HG03354 (cell line): ENCODE data around the gene TPRA1.

Experiments
- ATAC-seq: cut with Tn5 transposase; IDR thresholded peaks from one replicate; pipeline ENCODE4 v1.9.1; 2021; ENCODE audit warnings: mild to moderate bottlenecking; ENCODE audit not compliant: unreplicated experiment, poor library complexity, severe bottlenecking

TPRA1 gene

GRCh38 chr3:127597020-127597771, 6.7 kb upstream of the TPRA1 start:
- no peak for ATAC-seq

DNA sequence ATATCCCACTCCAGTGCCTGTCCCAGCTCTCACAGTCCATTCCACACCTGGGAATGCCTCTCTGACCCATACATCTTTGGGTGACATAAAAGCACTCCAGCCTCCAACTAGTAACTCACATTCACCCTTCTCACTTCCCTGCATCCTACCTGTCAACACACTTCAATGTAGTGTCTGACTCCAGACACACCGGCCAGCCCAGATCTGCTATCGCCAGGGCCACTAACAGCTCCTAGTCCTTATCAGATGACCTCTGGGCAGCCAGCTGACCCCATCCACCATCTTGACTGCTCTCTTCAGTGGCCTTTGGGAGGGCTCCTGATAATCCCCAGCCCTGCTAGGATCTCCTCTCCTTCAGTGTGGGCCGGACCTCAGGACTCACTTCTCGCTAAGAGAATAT, 4.8 kb upstream of the TPRA1 start:
- ATAC-seq: no peak

DNA sequence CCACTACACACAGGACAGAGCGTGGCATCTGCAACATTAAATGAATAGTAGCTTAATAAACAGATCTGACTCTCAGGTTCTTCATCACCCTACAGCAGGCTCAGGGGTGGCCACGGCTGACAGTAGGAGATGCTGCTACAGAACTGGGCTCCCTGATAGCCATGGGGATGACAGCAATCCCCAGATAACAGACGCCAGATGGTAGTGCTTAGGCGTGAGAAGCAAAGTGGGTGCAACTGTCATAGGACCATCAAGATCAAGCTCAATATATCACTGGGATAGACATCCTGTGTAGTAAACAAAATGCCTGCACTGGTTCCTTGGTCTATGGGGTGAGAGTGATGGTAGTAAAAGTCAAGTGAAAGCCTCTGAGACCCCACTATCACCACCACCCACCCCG, 2.6 kb upstream of the TPRA1 start:
- no peak for ATAC-seq

- ATAC-seq: peak; percentile 37
These were observed 296 bp downstream of the TPRA1 start for GRCh38 chr3:127590282-127590592.

DNA sequence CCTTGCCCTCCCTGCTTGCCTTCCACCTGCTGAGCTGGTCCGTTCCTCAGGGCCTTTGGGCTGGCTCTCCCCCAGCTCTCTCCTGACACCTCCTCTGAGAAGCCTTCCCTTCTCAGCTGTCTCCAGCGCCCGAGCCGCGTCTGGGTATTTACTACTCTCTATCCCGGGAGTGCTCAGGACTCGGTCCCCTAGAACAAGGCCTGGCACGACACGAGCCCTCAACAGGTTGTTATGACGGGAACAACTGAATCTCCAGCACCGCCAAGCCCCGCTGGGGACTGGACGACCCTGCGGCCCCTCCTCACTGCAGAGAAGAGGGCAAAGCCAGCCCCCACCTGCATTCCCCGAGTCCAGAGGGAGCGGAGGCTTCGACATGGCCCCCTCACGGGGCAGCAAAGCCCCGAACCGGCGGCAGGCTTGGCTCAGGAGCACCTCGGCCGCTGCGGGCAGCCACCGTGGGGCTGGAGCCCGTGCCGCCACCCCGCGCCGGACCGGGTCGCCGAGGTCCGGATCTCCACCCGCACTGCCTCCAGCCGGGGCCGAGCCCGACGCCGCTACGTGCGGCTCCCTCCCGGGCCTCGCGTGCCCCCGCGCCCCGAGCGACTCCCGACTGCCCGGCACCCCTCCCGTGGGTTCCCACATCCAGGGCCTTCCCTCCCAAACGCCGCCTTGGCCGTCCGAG, 792 bp downstream of the TPRA1 start:
- ATAC-seq: peak; percentile 11

DNA sequence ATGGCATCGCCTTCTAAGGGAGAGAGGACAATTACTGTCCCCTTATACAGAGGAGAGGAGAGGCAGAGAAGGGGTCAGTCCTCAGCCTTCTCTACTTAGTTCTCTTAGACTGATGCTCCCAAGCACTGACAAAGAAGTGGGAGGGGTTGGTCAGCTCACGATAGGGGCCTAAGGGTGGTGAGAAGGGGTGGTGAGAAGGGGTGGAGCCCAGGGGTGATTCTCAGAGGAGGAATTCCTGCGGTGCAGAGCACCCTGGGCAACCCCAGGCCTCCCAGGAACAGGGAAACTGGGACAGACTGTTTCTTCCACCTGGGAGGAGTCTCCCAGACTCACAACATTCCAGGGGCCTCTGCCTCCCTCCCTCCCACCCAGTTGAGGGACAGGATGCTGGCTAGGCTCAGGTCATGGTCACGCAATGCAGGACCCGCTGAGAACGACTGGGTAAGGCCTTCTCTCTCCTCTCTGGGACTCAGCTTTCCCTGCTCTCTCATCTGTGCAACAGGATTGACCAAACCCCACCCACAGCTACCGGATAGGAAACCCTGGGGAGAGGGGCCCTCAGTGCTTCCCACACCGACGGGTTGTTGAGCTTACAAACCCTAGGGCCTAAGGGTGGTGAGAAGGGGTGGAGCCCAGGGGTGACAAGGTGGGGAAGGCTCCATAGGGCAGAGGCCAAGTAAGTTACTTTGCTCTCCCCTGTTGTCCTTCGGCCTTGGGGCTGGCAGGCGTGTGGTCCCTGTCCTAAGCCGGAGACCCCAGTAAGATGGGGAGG, 1.5 kb downstream of the TPRA1 start:
- ATAC-seq: no peak

DNA sequence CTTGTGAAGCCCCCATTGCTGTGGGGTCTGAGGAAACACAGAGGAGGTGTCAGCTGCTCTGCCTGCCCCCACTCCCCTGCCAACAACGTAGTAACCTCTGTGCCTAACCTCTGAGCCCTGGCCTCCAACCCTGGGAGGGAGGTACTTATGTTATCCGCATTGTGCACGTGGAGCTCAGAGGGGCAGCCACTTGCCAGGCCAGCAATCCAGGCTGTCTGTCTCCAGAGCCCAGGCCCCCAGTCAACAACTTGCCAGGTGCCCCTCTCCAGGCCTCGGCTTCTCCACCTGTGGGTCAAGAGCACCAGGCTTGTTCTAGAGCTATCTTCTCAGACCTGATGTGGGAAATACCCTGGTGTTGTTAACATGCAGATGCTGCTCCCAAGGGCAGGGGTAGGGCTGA, 2.7 kb downstream of the TPRA1 start:
- ATAC-seq: no peak

- no peak for ATAC-seq
These were observed 4.6 kb downstream of the TPRA1 start for GRCh38 chr3:127585813-127586413.

- no peak for ATAC-seq
These were observed 5.2 kb downstream of the TPRA1 start for GRCh38 chr3:127585163-127585812.

DNA sequence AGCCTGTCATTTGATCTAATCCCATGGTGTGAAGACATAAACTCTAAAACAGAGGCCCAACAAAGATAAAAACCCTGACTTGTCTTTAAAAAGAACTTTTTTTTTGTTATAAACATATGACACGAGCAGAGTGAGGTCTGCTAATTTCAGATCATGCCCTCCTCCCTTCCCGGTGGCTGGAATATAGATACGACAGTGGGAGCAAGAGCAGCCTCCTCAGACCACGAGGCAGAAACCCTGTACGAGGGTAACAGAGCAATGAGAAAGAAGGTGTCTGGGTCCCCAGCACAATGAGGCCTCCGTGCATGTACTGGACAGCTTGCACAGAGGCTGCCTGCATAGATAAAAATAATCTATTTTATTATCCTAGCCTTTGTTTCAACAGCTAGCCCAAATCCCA, 5.8 kb downstream of the TPRA1 start:
- ATAC-seq: no peak

DNA sequence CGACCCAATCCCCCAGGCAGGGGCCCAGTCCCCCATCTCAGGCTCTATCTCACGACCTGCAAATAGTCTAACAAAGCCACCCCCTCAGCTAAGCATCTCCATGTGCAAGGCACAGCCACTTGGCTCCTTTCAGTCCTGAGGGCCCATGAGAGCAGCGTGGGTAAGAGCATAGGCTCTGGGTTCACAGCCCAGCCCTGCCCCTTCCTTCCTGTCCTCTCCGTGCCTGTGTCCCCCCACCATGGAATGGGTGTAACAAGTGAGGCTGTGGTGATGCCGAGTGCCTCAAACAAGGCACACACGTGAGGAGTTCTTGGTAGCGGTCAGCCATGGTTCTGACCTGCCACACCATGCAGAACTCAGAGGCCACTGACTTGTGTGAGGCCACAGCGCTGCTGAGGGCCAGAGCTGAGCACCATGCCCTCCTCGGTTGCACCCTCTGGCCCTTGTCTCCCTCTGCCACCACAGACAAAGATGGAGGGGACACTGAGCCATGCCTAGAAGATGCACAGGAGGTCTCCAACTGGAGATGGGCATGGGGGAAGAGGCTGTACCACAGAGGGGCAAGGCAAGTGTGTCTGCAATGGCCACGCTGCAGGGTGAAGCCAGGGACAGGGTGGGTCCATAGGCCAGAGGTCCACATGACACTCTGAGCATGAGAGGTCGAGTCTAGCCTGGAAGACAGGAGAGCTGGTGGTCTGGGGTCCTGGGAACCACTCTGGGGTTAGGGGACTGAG, 10.0 kb downstream of the TPRA1 start:
- ATAC-seq: no peak

GRCh38 chr3:127578802-127579201, 11.7 kb downstream of the TPRA1 start:
- no peak for ATAC-seq

DNA sequence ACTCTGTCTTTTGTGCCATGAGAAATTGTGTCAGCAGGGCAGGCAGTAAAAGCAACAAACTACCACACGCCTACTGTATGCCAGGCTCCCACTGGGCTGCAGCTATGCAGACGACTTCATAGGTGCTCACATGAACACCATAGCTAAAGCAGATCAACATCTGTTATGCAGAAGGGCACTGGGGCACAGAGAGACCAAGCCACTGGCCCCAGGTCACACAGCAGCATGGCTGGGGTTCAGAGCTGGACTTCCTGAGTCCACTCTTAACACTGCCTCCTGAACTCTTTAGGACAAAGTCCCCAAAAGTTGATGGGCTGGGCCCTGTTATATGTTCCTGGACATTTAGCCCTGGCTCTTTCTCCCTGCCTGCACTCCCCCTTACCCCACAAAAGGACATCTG, 12.4 kb downstream of the TPRA1 start:
- ATAC-seq: no peak

GRCh38 chr3:127577448-127577847, 13.1 kb downstream of the TPRA1 start:
- no peak for ATAC-seq

DNA sequence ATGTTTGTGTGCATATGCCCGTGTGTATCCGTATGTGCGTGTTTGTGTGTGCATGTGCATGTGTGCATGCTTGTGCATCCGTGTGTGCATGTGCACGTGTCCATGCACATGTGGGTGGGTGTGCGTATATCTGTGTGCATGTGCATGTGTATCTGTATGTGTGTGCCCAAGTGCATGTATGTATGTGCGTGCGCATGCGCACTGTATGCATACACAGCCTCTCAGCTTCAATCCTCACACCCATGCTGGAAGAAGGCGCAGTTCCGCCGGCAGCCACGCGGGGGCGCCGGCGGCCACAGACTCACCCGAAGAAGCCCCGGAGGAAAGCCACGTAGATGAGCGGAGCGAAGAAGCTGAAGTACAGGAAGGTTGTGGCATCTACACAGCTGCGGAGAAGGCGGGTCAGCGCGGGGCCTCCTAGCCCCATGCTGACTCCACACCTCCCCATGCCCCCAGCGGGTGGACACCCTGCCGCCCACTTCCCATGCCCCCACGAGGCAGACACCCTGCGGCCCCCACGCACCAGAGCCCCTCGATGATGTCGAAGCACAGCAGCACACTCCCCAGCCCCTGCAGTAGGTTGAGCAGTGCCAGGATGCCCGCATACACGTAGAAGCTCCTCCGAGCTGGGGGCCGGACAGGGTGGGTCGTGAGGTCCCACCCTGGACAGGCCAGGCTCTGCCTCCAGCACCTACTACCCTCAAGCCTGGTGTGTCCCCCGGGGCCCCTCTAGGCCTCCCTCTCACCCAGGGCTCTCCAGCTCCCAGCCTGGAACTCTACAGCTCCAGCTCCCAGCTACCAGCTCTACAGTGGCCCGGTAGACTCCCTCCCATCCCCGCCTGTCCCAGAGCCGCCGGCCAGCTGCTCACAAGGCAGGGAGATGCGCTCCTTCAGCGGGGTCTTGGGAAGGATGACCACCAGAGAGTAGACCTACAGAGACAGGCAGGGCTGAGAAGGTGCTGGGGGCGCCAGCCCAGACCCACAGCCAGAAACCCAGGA, 15.4 kb downstream of the TPRA1 start:
- ATAC-seq: peak; percentile 82

DNA sequence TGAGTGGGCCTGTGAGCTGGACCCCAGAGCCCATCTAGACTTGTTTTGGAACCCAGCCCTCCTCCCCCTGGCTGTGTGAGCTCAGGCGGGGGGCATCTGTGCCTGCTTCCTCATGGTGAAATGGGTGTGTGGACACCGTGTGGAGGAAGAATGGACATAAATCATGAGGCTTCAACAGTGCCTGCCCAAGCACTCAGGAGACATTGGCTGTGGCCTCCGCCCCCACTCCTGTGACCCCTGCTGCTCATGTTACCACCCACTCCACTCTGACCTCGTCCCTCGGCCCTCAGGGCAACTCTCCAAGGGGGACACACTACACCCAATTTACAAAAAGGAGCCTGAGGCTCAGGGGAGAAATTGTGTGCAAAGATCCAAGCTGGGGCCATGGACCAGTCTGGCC, 16.6 kb downstream of the TPRA1 start:
- ATAC-seq: no peak

DNA sequence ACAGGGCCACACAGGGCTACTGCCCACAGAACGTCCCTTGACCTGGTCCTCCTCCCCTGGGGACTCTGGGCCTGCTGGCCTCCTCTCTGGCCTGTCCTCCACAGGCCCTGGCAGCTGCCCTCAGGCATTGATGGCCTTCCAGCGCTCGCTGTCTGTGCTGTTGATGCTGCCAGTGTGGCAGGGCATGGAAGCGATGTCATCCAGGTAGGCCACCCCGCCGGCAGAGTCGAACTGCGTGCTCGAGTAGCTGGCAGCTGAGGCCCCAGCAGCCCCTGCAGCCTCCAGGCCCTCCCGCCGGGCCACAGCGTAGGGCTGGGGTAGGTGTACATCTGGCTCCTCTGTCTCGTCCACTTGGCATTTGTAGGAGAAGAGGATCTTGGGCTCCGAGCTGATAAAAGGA, 17.1 kb downstream of the TPRA1 start:
- ATAC-seq: no peak

DNA sequence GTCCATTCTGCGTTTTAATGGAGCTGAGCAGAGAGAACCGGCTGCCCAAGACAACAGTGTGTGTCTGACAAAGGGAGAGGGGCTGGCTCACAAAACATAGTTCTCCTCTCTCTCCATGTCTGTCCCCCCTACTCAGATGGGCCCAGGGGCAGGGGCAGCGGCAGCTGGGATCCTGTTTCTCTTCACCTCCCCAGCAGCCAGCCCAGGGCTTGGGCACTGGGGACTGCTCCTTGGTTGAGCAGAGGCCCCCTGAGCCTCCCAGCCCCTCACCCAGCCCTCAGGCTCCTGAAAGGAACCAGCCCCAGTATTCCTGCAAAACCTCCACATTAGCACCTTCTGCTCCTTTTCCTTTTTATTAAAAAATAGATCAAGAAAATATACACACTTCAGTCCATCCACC, 17.8 kb downstream of the TPRA1 start:
- ATAC-seq: no peak
